ENCODE measurements around the gene JARID2. TPM values are rescaled to one million over a fixed set of nuclear protein-coding genes. Genes with fewer than 3 reads are reported as not detected.

The JARID2 gene
- total and polyA plus RNA-seq, 10 of the 15 experiments (the other 5 are each of a cell fraction or from before 2014, with no cell fraction given), result 4.2 to 21.6 (median 11.7) TPM

GRCh38 chr6:15408758-15409157 is 162.9 kb downstream of the JARID2 start (continued):
- TF ChIP-seq ZBTB33 (IDR thresholded peaks at IDR 0.05), result no peak
- no peak for TF ChIP-seq SPI1 (IDR thresholded peaks at IDR 0.05; ENCODE audit: borderline replicate concordance, insufficient read depth, low read depth, low read length)
- TF ChIP-seq E2F4 (IDR thresholded peaks at IDR 0.05; ENCODE audit: low read depth, low read length), result no peak
- no peak for TF ChIP-seq SREBF2 (IDR thresholded peaks at IDR 0.05; ENCODE audit: low read length)
- TF ChIP-seq E2F8 (IDR thresholded peaks at IDR 0.05; ENCODE audit: low read depth, partially characterized antibody), result no peak
- no peak for TF ChIP-seq ZBTB4 (CRISPR knock-in tag; IDR thresholded peaks at IDR 0.05)
- peak; percentile 88 for TF ChIP-seq BCL11A (IDR thresholded peaks at IDR 0.05; ENCODE audit: low read depth, low read length)
- peak; percentile 44; the same call in 1 of the 2 replicates for TF ChIP-seq IRF4 (IDR thresholded peaks at IDR 0.05; ENCODE audit: low read depth, low read length)
- TF ChIP-seq SUPT20H (IDR thresholded peaks at IDR 0.05; ENCODE audit: borderline replicate concordance, control insufficient read depth, low read depth, low read length), result no peak
- TF ChIP-seq BCLAF1 (IDR thresholded peaks at IDR 0.05), result no peak
- no peak for TF ChIP-seq YBX1 (IDR thresholded peaks at IDR 0.05)
- TF ChIP-seq NR2C1 (IDR thresholded peaks at IDR 0.05), result no peak
- peak; percentile 14; the same call in 1 of the 2 replicates for TF ChIP-seq ZNF592 (IDR thresholded peaks at IDR 0.05)
